Mammary microvascular endothelial cell (primary cell): ENCODE measurements around the gene EFCAB7. TPM values are rescaled to one million over a fixed set of nuclear protein-coding genes. Genes with fewer than 3 reads are reported as not detected.

Experiments used
- total RNA-seq: library from RNA; depleted of rRNA; stranded (reverse); fragments of >200 nt; gene quantifications from 2 replicates; pipeline ENCODE4 v1.2.3, GENCODE V29; 2015

The EFCAB7 gene, protein sequence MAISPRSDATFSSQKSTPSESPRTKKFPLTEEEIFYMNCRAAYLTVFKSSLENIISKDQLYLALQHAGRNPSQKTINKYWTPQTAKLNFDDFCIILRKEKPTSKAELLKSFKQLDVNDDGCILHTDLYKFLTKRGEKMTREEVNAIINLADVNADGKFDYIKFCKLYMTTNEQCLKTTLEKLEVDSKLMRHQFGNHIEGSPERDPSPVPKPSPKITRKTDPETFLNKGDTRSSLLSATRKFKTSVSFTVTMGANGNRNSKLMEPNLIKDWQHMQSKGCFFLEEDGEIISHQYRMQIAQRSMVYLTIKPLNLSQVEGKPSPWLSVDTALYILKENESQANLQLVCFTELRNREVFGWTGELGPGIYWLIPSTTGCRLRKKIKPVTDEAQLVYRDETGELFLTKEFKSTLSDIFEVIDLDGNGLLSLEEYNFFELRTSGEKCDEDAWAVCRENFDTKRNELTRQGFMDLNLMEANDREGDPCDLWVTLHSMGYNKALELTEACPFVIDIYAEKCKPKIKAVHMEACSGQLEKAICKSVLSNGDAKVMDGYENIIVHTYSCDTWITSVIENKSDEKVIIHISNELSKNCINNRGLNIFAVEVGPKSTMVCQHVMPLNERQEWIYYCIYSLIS
- 3.1 and 3.7 TPM in 2 replicates for total RNA-seq

DNA sequence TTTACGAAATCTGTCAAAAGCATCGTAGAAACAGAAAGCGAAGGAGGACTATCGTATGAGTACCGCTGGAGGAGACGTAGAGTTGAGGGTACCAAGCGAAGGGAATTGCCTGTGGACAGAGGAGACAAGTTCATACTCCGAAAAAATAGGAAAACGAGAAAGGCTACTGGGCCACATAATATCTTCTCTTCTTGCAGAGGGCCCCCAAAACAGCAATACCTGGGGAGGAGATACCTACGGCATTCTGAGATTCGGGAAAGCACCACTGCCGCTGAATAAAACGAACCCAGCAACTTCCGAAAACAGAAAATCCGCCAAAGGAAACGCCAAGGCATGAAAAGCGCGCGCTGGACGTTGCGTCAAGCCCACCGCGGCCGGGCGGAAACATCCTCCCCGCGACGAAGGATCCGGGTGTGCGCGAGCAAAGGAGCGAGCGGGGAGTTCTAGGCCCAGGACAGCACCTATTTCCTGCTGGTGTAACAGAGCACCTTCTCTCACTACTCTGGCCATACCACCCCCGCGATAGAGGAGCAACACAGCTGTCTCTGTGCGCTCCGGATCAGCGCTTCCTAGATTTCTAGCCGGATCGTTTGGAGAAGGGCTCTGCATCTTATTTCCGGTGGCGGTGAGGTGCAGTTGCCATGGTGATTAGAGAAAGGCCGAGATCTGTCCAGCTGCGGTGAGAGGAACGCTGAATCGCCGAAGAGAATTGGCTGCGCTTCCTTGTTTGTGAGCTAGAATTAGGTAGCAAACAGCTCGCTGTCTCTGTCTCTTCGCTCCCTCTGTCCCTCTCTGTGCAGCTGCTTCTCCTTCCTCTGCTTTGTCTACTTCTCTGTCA lies at the start of gene EFCAB7, which contains the start of gene ITGB3BP:
Gene EFCAB7, plus strand, starts transcription at position 635 of the 838 bp plus-strand sequence. CDS start 2,048 bp downstream, outside the sequence.
Gene ITGB3BP, minus strand, starts transcription at position 335 of the 838 bp plus-strand sequence. Its CDS starts 92 bp downstream, at position 243.

DNA sequence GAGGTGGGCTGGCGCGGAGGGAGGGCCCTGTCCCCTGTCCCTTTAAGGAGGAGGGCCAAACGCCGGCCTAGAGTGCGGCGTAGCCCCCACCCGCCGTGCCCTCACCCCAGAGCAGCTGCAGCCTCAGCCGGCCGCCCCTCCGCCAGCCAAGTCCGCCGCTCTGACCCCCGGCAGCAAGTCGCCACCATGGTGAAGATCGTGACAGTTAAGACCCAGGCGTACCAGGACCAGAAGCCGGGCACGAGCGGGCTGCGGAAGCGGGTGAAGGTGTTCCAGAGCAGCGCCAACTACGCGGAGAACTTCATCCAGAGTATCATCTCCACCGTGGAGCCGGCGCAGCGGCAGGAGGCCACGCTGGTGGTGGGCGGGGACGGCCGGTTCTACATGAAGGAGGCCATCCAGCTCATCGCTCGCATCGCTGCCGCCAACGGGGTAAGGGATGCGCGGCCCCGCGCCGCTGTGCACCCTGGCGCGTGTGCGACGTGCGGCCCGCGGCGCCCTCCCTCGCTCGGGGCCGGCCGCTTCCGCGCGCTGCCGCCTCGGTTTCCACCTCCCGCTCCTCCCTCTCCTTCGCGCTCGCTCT lies 70.1 kb downstream of the EFCAB7 start, which contains the start of gene PGM1:
Gene PGM1, plus strand, starts transcription at position 109 of the 583 bp plus-strand sequence. Its CDS starts 78 bp downstream, at position 187.

Other genes with a start within 250 kb of the EFCAB7 start
- not detected in 2 replicates for gene FOXD3, start 201.0 kb upstream of the EFCAB7 start, total RNA-seq
- 8.4 and 13.2 TPM in 2 replicates for gene ALG6, start 155.9 kb upstream of the EFCAB7 start, total RNA-seq
- gene ITGB3BP, start 300 bp upstream of the EFCAB7 start, total RNA-seq = 26.2 and 26.6 TPM in 2 replicates
- 22.7 and 24.5 TPM in 2 replicates for gene PGM1, start 69.9 kb downstream of the EFCAB7 start, total RNA-seq